ENCODE data around the gene NEXN. TPM values are rescaled to one million over a fixed set of nuclear protein-coding genes. Genes with fewer than 3 reads are reported as not detected.

The NEXN gene
- total RNA-seq, 2 experiments from 2014 or later, result 3.3 to 3.4 TPM

DNA sequence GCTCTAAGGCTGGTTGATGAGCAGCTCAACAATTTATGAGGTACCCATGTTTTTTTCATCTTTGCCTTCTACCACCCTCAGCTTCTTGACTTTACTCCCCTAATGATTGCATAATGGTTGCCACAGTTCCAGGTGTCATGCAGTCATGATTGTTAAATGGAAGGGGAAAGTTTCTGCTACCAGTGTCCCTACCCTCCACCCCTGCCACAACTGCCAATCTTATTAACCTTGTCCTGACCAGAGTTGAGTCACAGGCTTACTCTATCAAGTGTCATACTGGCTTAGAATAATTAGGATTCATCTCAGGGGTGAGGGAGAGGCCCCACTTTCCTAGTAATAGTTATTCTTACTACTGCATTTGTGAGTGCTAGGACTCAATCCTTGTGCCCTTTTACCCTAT lies 98.4 kb downstream of the NEXN start:
- POLR2A ChIA-PET, result interaction anchor here (2.0 kb wide), 1 partner anchor 17 kb away, joined by 9 read pairs; the partner anchor contains the start of gene DNAJB4
- H3K9me3 Mint-ChIP-seq (ENCODE audit: insufficient read depth), result no peaks in the 10 kb centered on the region
- CTCF ChIA-PET, result interaction anchor here (1.3 kb wide), 1 partner anchor 8 kb away, joined by 4 read pairs; the partner anchor contains the start of gene FUBP1
- peaks cover 17% of the 10 kb centered on the region for H3K4me1 Mint-ChIP-seq (ENCODE audit: low read depth)
- H3K36me3 Mint-ChIP-seq (ENCODE audit: low read depth), result peaks cover 26% of the 10 kb centered on the region
- H3K4me3 Mint-ChIP-seq, result no peak overlapping the region
- ATAC-seq (no peak), DNase-seq (no peak)
- no peak overlapping the region for H3K27ac Mint-ChIP-seq
- H3K27me3 Mint-ChIP-seq (ENCODE audit: low read depth), result no peaks in the 10 kb centered on the region

DNA sequence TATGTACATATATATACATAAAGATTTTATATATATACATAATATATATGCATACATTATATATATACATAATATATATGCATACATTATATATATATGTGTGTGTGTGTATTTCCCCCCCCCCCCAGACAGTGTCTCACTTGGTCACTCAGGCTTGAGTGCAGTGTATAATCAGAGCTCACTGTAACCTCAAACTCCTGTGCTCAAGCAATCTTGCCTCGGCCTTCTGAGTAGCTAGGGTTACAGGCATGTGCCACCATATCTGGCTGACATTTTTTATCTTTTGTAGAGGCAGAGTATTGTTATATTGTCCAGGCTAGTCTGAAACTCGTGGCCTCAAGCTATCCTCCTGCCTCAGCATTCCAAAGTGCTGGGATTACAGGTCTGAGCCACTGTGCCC lies 99.5 kb downstream of the NEXN start:
- ChIA-PET CTCF (interaction anchor here (1.3 kb wide), 1 partner anchor 9 kb away, joined by 4 read pairs; the partner anchor contains the start of gene FUBP1), POLR2A (interaction anchor here (0.7 to 1.2 kb wide), 2 partner anchors 9 to 17 kb away, joined by 4 to 5 read pairs; partner anchors contain the start of genes DNAJB4 and FUBP1)
- H3K36me3 Mint-ChIP-seq (ENCODE audit: low read depth), result peaks cover 27% of the 10 kb centered on the region
- H3K9me3 Mint-ChIP-seq (ENCODE audit: insufficient read depth), result no peaks in the 10 kb centered on the region
- DNase-seq, result no peak
- H3K27ac Mint-ChIP-seq, result no peak overlapping the region
- H3K27me3 Mint-ChIP-seq (ENCODE audit: low read depth), result no peaks in the 10 kb centered on the region
- no peak overlapping the region for H3K4me3 Mint-ChIP-seq
- H3K4me1 Mint-ChIP-seq (ENCODE audit: low read depth), result peaks cover 15% of the 10 kb centered on the region
- no peak for ATAC-seq

DNA sequence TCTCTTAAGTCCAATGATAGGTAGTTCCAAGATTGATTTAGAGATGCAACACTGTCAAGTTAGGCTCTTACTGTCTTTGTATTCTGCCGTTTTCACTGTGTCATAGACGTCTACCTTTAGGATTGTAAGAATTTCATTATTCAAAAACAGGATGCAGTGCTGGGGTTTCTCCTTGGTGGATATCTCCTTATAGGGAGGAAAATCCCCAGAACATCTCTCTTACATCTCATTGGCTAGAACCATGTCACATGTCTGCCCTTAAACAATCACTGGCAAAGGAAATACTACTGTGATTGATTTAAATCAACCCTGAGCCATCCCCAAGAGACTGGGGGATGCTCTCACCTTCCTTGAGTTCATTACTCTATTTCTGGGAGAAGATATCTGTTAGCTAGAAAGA lies 101.3 kb downstream of the NEXN start:
- H3K27ac Mint-ChIP-seq, result no peak overlapping the region
- peaks cover 22% of the 10 kb centered on the region for H3K36me3 Mint-ChIP-seq (ENCODE audit: low read depth)
- H3K27me3 Mint-ChIP-seq (ENCODE audit: low read depth), result no peaks in the 10 kb centered on the region
- H3K9me3 Mint-ChIP-seq (ENCODE audit: insufficient read depth), result no peaks in the 10 kb centered on the region
- DNase-seq (no peak), ATAC-seq (no peak)
- CTCF ChIA-PET, result interaction anchor here (1.3 to 1.4 kb wide), 2 partner anchors 9 to 11 kb away, joined by 3 to 4 read pairs; partner anchors contain the start of gene FUBP1
- POLR2A ChIA-PET, result interaction anchor here (1.0 to 1.2 kb wide), 2 partner anchors 11 to 15 kb away, joined by 3 to 4 read pairs; partner anchors contain the start of genes DNAJB4 and FUBP1
- H3K4me1 Mint-ChIP-seq (ENCODE audit: low read depth), result peaks cover 7% of the 10 kb centered on the region
- H3K4me3 Mint-ChIP-seq, result no peak overlapping the region

DNA sequence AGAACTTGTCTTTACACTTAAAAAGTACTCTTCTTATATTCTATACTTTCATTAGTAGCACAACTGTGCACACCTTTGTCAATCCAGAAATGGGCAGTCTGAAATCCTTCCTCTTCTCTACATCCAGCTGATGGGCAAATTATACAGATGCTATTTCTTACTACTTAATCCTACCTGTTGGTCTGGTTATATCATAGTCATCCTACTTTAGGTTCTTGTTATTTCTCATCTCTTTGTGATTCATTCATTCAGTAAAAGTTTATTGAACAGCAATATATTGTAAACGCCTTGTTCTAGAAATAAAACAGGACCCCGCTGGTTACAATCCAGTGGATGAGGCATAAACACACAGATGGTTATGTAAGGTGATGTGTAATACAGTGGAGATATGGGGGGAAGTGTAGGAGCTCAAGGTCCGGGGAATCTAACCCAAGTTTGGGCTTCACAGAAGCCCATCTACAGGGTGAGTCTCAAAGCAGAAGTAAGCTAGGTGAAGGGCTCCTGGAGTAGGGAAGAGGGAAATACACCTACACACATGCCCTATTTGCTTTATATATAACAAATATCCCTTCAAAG lies 102.3 kb downstream of the NEXN start:
- H3K4me3 Mint-ChIP-seq, result no peak overlapping the region
- CTCF ChIA-PET, result interaction anchor here (0.8 to 1.3 kb wide), 3 partner anchors 11 to 12 kb away, joined by 3 to 5 read pairs (median 3); partner anchors contain the start of gene FUBP1

DNA sequence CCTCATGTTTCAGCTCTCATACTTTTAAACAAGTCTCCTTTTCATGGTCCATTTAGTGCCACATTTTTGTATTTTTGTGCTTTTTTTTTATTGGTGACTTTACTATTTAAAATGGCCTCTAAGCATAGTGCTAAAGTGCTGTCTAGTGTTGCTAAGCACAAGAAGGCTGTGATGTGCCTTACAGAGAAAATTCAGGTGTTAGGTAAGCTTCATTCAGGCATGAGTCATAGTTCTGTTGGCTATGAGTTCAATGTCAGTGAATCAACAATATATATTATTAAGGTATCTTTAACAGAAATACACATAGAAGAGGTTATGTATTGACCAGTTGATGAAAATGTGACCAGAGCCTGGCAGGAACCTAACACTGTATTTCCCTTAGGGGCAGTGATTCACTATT lies 103.2 kb downstream of the NEXN start:
- Mint-ChIP-seq H3K27me3 (ENCODE audit: low read depth) (no peaks in the 10 kb centered on the region), H3K36me3 (ENCODE audit: low read depth) (peaks cover 19% of the 10 kb centered on the region), H3K4me1 (ENCODE audit: low read depth) (peaks cover 7% of the 10 kb centered on the region), H3K9me3 (ENCODE audit: insufficient read depth) (no peaks in the 10 kb centered on the region), H3K27ac (no peak overlapping the region), H3K4me3 (no peak overlapping the region)
- ATAC-seq (no peak), DNase-seq (no peak)
- ChIA-PET POLR2A (interaction anchor here (1.5 to 1.8 kb wide), 2 partner anchors 12 to 13 kb away, joined by 8 to 9 read pairs; partner anchors contain the start of genes DNAJB4 and FUBP1), CTCF (interaction anchor here (0.8 to 1.3 kb wide), 2 partner anchors 10 to 13 kb away, joined by 3 to 5 read pairs; partner anchors contain the start of gene FUBP1)

More for the DNA sequence above, 102.3 kb downstream of the NEXN start:
- ATAC-seq (no peak), DNase-seq (no peak)
- POLR2A ChIA-PET, result interaction anchor here (1.0 to 1.8 kb wide), 3 partner anchors 12 to 14 kb away, joined by 4 to 9 read pairs (median 8); partner anchors contain the start of genes DNAJB4 and FUBP1
- no peak overlapping the region for H3K27ac Mint-ChIP-seq
- peaks cover 22% of the 10 kb centered on the region for H3K36me3 Mint-ChIP-seq (ENCODE audit: low read depth)
- no peaks in the 10 kb centered on the region for H3K27me3 Mint-ChIP-seq (ENCODE audit: low read depth)
- no peaks in the 10 kb centered on the region for H3K9me3 Mint-ChIP-seq (ENCODE audit: insufficient read depth)
- peaks cover 7% of the 10 kb centered on the region for H3K4me1 Mint-ChIP-seq (ENCODE audit: low read depth)

Other genes with a start within 250 kb of the NEXN start
- gene ZZZ3, start 206.0 kb upstream of the NEXN start, total RNA-seq, result 10 to 100 TPM; 34.3 to 35.9 TPM
- 10 to 100 TPM; 45.7 to 56.6 TPM for gene USP33, start 128.8 kb upstream of the NEXN start, total RNA-seq
- 10 to 100 TPM in 1 of 2 experiments, 1 to 10 TPM in 1; 9.9 to 10.7 TPM for gene MIGA1, start 109.0 kb upstream of the NEXN start, total RNA-seq
- 100 to 1,000 TPM; 195 to 197 TPM for gene FUBP1, start 90.4 kb downstream of the NEXN start, total RNA-seq
- 10 to 100 TPM in 1 of 2 experiments, 1 to 10 TPM in 1; 9.4 to 10.5 TPM for gene DNAJB4, start 116.3 kb downstream of the NEXN start, total RNA-seq
- gene GIPC2, start 157.3 kb downstream of the NEXN start, total RNA-seq, result under 1 TPM; 0.34 to 0.37 TPM

All from activated CD8-positive, alpha-beta T cell treated with anti-CD3 and anti-CD28 coated beads, Interleukin-2, amount 10 ng/mL, durations not matched to agents 7 days and 5 days (primary cell).